Testis (tissue), 3 donors: ENCODE results near the gene SMOC2. TPM values are rescaled to one million over a fixed set of nuclear protein-coding genes. Genes with fewer than 3 reads are reported as not detected.

Experiments used
- DNase-seq: peaks from one replicate; pipeline ENCODE4 v3.0.0-alpha.2; 2019
- H3K27ac ChIP-seq, 2 donors: fragments of 200-600 bp; sonication (generic); one replicate each; pipeline ENCODE4 v1.5.1; 2019
- H3K27me3 ChIP-seq: fragments of 200-600 bp; sonication (generic); one replicate; pipeline ENCODE4 v1.5.1; 2019
- H3K36me3 ChIP-seq: fragments of 200-600 bp; sonication (generic); one replicate; pipeline ENCODE4 v1.5.1; 2017; ENCODE audit warnings: low read depth; ENCODE audit errors: missing control alignments
- H3K4me1 ChIP-seq: fragments of 200-600 bp; sonication (generic); one replicate; pipeline ENCODE4 v1.5.1; 2019
- H3K4me3 ChIP-seq, 2 donors: fragments of 200-600 bp; sonication (generic); one replicate each; pipeline ENCODE4 v1.5.1; 2017 to 2019
- H3K9me3 ChIP-seq: fragments of 200-600 bp; sonication (generic); one replicate; pipeline ENCODE4 v1.5.1; 2017
- CTCF ChIP-seq, 3 experiments: fragments of 450-650 bp in 2 of 3; fragments of 200-600 bp in 1 of 3; sonication (generic) in 1 of 3; IDR thresholded peaks; one replicate each; pipeline ENCODE4 v1.5.1; 2016 to 2019; ENCODE audit warnings: antibody characterized with exemption in 3 of 3, mild to moderate bottlenecking in 2 of 3, moderate library complexity in 1 of 3
- POLR2A ChIP-seq: fragments of 450-650 bp; IDR thresholded peaks from one replicate; pipeline ENCODE4 v1.6.1; 2017; ENCODE audit warnings: antibody characterized with exemption, mild to moderate bottlenecking, moderate library complexity
- WGBS, 2 donors: methylation state at CpG; one replicate each; pipeline ENCODE4 v1.1.5; 2018; 5-methylcytosine and 5-hydroxymethylcytosine counted together
- intact Hi-C: fragments of 100-400 bp; cut with DNase I; formaldehyde crosslinking; loops from one replicate; pipeline ENCODE4 v1.15.1; 2023; ENCODE audit warnings: low total_unique reads
- polyA plus RNA-seq: library from polyadenylated mRNA; stranded (reverse); fragments of 350-450 nt; fragmentation: Illumina TruSeq; extraction: RNeasy Lipid Tissue Mini Kit (QIAGEN cat#74804); gene quantifications from one replicate; pipeline ENCODE4 v1.2.3, GENCODE V29; 2014; ENCODE audit warnings: low read depth, low replicate concordance; ENCODE audit not compliant: insufficient read depth
- total RNA-seq, 2 donors: library from RNA; depleted of rRNA; stranded (reverse); fragments of >200 nt; gene quantifications; one replicate each; pipeline ENCODE4 v1.2.3, GENCODE V29; 2016

Gene SMOC2
- total and polyA plus RNA-seq, 3 donors from 2014 or later: 78.4 to 140 (median 110) TPM

- Histone ChIP-seq H3K4me1 (peaks cover 4% of the 10 kb centered on the region), H3K27ac (no peak overlapping the region), H3K4me3 (no peak overlapping the region), H3K9me3 (no peaks in the 10 kb centered on the region), H3K36me3 (no peaks in the 10 kb centered on the region), H3K27me3 (no peaks in the 10 kb centered on the region)
- TF ChIP-seq POLR2A (no peak), CTCF (IDR thresholded peaks at IDR 0.05) (no peak)
- intact Hi-C loops: no loop called here
- WGBS, 2 donors: 76 to 81% methylated on average over 17 to 19 of the region's 19 CpGs
- no peak for DNase-seq
These were observed 178.8 kb downstream of the SMOC2 start for GRCh38 chr6:168619560-168620314.

GRCh38 chr6:168620578-168620977, 179.6 kb downstream of the SMOC2 start:
- intact Hi-C loops: no loop called here
- TF ChIP-seq POLR2A (no peak), CTCF (IDR thresholded peaks at IDR 0.05) (no peak)
- WGBS, 2 donors: 55 to 60% methylated on average over 6 of the region's 6 CpGs
- no peak overlapping the region for H3K4me3 ChIP-seq
- no peak for DNase-seq
- H3K4me1 ChIP-seq: peaks cover 4% of the 10 kb centered on the region
- no peak overlapping the region for H3K27ac ChIP-seq
- no peaks in the 10 kb centered on the region for H3K36me3 ChIP-seq
- no peaks in the 10 kb centered on the region for H3K27me3 ChIP-seq
- H3K9me3 ChIP-seq: no peaks in the 10 kb centered on the region

GRCh38 chr6:168623736-168624135, 182.8 kb downstream of the SMOC2 start:
- intact Hi-C loops: no loop called here

GRCh38 chr6:168624540-168624939, 183.6 kb downstream of the SMOC2 start:
- 88 to 94% methylated on average over 2 of the region's 2 CpGs for WGBS, 2 donors
- H3K4me3 ChIP-seq: no peak overlapping the region
- no peaks in the 10 kb centered on the region for H3K4me1 ChIP-seq
- no peaks in the 10 kb centered on the region for H3K9me3 ChIP-seq
- no peak for DNase-seq
- no peak for TF ChIP-seq POLR2A
- TF ChIP-seq CTCF (IDR thresholded peaks at IDR 0.05): no peak
- H3K27me3 ChIP-seq: no peaks in the 10 kb centered on the region
- no peaks in the 10 kb centered on the region for H3K36me3 ChIP-seq
- no peak overlapping the region for H3K27ac ChIP-seq
- intact Hi-C loops: no loop called here

More at GRCh38 chr6:168623736-168624135, 182.8 kb downstream of the SMOC2 start:
- Histone ChIP-seq H3K36me3 (no peaks in the 10 kb centered on the region), H3K4me3 (no peak overlapping the region), H3K4me1 (no peaks in the 10 kb centered on the region), H3K27me3 (no peaks in the 10 kb centered on the region), H3K9me3 (no peaks in the 10 kb centered on the region), H3K27ac (no peak overlapping the region)
- TF ChIP-seq POLR2A (no peak), CTCF (IDR thresholded peaks at IDR 0.05) (no peak)
- 74 to 83% methylated on average over 5 to 13 of the region's 13 CpGs for WGBS, 2 donors
- DNase-seq: no peak

GRCh38 chr6:168624948-168625347, 184.0 kb downstream of the SMOC2 start:
- WGBS, 2 donors: 79% methylated on average over 11 to 15 of the region's 15 CpGs
- intact Hi-C loops: no loop called here
- Histone ChIP-seq H3K27me3 (no peaks in the 10 kb centered on the region), H3K27ac (no peak overlapping the region), H3K9me3 (no peaks in the 10 kb centered on the region), H3K4me1 (no peaks in the 10 kb centered on the region), H3K4me3 (no peak overlapping the region), H3K36me3 (no peaks in the 10 kb centered on the region)
- no peak for TF ChIP-seq CTCF (IDR thresholded peaks at IDR 0.05)
- no peak for TF ChIP-seq POLR2A
- DNase-seq: no peak
